Uterus (tissue), 2 donors: ENCODE data around the gene IRGC.

Experiments
- POLR2A ChIP-seq, 2 donors: fragments of 450-650 bp; IDR thresholded peaks; one replicate each; pipeline ENCODE4 v1.6.1; 2016; ENCODE audit warnings: antibody characterized with exemption in 2 of 2, mild to moderate bottlenecking in 1 of 2, moderate library complexity in 1 of 2
- TF ChIP-seq, protein P1 (sequence below), 4 experiments: fragments of 200-600 bp in 2 of 4; fragments of 450-650 bp in 2 of 4; sonication (generic) in 2 of 4; IDR thresholded peaks; one replicate each; pipeline ENCODE4 v1.5.1; 2016 to 2019; ENCODE audit warnings: antibody characterized with exemption in 4 of 4, mild to moderate bottlenecking in 2 of 4, moderate library complexity in 1 of 4

DNA sequence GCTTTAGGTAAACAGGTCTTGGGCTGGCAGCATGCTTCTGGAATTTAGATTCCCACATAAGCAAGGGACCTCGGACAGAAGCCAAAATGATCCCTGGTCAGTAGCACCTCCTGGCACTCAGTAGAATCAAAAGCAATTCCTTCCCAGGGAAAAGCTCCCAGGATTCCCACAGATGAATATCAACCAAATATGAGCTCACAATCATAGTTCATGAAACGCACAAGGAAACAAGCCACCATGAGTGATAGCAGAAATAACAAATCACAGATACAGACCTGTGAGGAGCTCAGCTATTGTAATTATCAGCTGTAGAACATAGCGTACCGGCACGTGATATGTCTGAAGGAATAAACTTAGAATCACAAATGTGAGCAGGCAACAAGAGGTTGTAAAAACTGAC lies 24.1 kb upstream of the IRGC start:
- TF ChIP-seq, protein P1, sequence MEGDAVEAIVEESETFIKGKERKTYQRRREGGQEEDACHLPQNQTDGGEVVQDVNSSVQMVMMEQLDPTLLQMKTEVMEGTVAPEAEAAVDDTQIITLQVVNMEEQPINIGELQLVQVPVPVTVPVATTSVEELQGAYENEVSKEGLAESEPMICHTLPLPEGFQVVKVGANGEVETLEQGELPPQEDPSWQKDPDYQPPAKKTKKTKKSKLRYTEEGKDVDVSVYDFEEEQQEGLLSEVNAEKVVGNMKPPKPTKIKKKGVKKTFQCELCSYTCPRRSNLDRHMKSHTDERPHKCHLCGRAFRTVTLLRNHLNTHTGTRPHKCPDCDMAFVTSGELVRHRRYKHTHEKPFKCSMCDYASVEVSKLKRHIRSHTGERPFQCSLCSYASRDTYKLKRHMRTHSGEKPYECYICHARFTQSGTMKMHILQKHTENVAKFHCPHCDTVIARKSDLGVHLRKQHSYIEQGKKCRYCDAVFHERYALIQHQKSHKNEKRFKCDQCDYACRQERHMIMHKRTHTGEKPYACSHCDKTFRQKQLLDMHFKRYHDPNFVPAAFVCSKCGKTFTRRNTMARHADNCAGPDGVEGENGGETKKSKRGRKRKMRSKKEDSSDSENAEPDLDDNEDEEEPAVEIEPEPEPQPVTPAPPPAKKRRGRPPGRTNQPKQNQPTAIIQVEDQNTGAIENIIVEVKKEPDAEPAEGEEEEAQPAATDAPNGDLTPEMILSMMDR (IDR thresholded peaks at IDR 0.05), result no peak
- no peak for TF ChIP-seq POLR2A (IDR thresholded peaks at IDR 0.05)
